Endothelial cell of umbilical vein (primary cell): ENCODE measurements around the gene NATD1. TPM values are rescaled to one million over a fixed set of nuclear protein-coding genes. Genes with fewer than 3 reads are reported as not detected.

Experiments
- BruUV-seq: library from RNA; stranded (reverse); fragments of 400-500 nt; replicated peaks from 2 replicates; lab custom pipeline; 2021; lab: Mats Ljungman, UMichigan
- CTCF ChIA-PET: fragments of 300-600, 350-600 bp; sonication (Branson Sonifier 250); formaldehyde crosslinking; loops from one replicate; lab custom pipeline; 2021; ENCODE audit warnings: antibody characterized with exemption, inconsistent platforms; lab: Charles Lee
- POLR2A ChIA-PET: fragments of 300-600, 350-600 bp; sonication (Branson Sonifier 250); formaldehyde crosslinking; loops from one replicate; lab custom pipeline; 2021; ENCODE audit warnings: antibody characterized with exemption, inconsistent platforms; lab: Charles Lee
- DNase-seq: peaks from one replicate; pipeline ENCODE4 v3.0.0-alpha.2; 2011; ENCODE audit warnings: low read depth, low spot score
- FAIRE-seq: peaks from 2 replicates; lab custom pipeline; 2011; peaks lifted over from hg19 to GRCh38; lab: Jason Lieb, UNC
- H2AFZ ChIP-seq: 2 replicates; pipeline ENCODE4 v1.6.0; 2012; ENCODE audit warnings: low read depth, low read length, control low read depth, inconsistent platforms
- H3K27ac ChIP-seq: 2 replicates; pipeline ENCODE4 v1.5.1; 2011; ENCODE audit warnings: low read depth, mild to moderate bottlenecking, control low read depth, low read length, moderate library complexity; ENCODE audit not compliant: insufficient read depth
- H3K27me3 ChIP-seq, 2 experiments: 2 replicates each; pipeline versions ENCODE4 v1.6.0 to v1.6.1; 2011; ENCODE audit warnings: low read length in 2 of 2, mixed read lengths in 1 of 2; ENCODE audit not compliant: control insufficient read depth in 2 of 2, insufficient read depth in 2 of 2
- H3K36me3 ChIP-seq, 2 experiments: 2 replicates in 1 of 2; 3 replicates in 1 of 2; pipeline ENCODE4 v1.5.1; 2011; ENCODE audit warnings: low read length in 2 of 2, mild to moderate bottlenecking in 1 of 2, moderate library complexity in 1 of 2; ENCODE audit not compliant: control insufficient read depth in 2 of 2, insufficient read depth in 2 of 2; ENCODE audit errors: extremely low read depth in 1 of 2
- H3K4me1 ChIP-seq: 3 replicates; pipeline ENCODE4 v1.5.1; 2011; ENCODE audit warnings: mild to moderate bottlenecking, low read length; ENCODE audit not compliant: control insufficient read depth, insufficient read depth; ENCODE audit errors: extremely low read depth
- H3K4me2 ChIP-seq: 2 replicates; pipeline ENCODE4 v1.6.1; 2011; ENCODE audit warnings: low read length, control low read depth, mixed read lengths; ENCODE audit not compliant: insufficient read depth
- H3K4me3 ChIP-seq, 3 experiments: fragments of 200-600 bp in 1 of 3; sonication (generic), shearing (Covaris generic) in 1 of 3; replicated peaks in 1 of 3; 2 replicates each; pipeline ENCODE4 v1.5.1; 2011 to 2016; ENCODE audit warnings: control low read depth in 3 of 3, low read length in 3 of 3, mild to moderate bottlenecking in 2 of 3, inconsistent platforms in 1 of 3, low read depth in 1 of 3, moderate library complexity in 1 of 3; ENCODE audit not compliant: insufficient read depth in 1 of 3
- H3K79me2 ChIP-seq: 2 replicates; pipeline ENCODE4 v1.6.0; 2012; ENCODE audit warnings: low read length, inconsistent platforms; ENCODE audit not compliant: control insufficient read depth, insufficient read depth
- H3K9ac ChIP-seq: replicated peaks from 2 replicates; pipeline ENCODE3; 2011; ENCODE audit warnings: low read length, control low read depth; ENCODE audit not compliant: insufficient read depth; ENCODE audit errors: extremely low read depth
- H3K9me1 ChIP-seq: replicated peaks from 3 replicates; pipeline ENCODE4 v1.6.0; 2011; ENCODE audit warnings: mild to moderate bottlenecking, low read length; ENCODE audit not compliant: control insufficient read depth, insufficient read depth; ENCODE audit errors: extremely low read depth
- H3K9me3 ChIP-seq: replicated peaks from 2 replicates; pipeline ENCODE4 v1.5.1; 2012; ENCODE audit warnings: low read length, inconsistent platforms; ENCODE audit not compliant: control insufficient read depth, insufficient read depth
- H4K20me1 ChIP-seq: replicated peaks from 2 replicates; pipeline ENCODE3; 2011; ENCODE audit warnings: mild to moderate bottlenecking, low read length; ENCODE audit not compliant: control insufficient read depth, insufficient read depth; ENCODE audit errors: extremely low read depth
- CTCF ChIP-seq, 2 donors: IDR thresholded peaks; 1 replicate in 1 of 2; 2 replicates in 1 of 2; pipeline ENCODE4 v1.5.1; 2011; ENCODE audit warnings: low read length in 2 of 2, mild to moderate bottlenecking in 2 of 2, moderate library complexity in 2 of 2, control low read depth in 1 of 2, inconsistent platforms in 1 of 2, low read depth in 1 of 2; ENCODE audit not compliant: insufficient read depth in 1 of 2; ENCODE audit errors: extremely low read depth in 1 of 2
- EZH2 ChIP-seq: IDR thresholded peaks from 2 replicates; pipeline ENCODE4 v1.6.1; 2012; ENCODE audit warnings: borderline replicate concordance, low read depth, mild to moderate bottlenecking, moderate library complexity, low read length, inconsistent platforms; ENCODE audit not compliant: severe bottlenecking
- FOS ChIP-seq: IDR thresholded peaks from 2 replicates; pipeline ENCODE4 v1.6.1; 2011; ENCODE audit warnings: mild to moderate bottlenecking, low read length, moderate library complexity, borderline replicate concordance; ENCODE audit not compliant: insufficient read depth
- GATA2 ChIP-seq: IDR thresholded peaks from 2 replicates; pipeline ENCODE4 v1.7.0; 2011; ENCODE audit warnings: low read depth, mild to moderate bottlenecking, moderate library complexity, mixed read lengths, low read length; ENCODE audit not compliant: insufficient read length, insufficient read depth
- JUN ChIP-seq: IDR thresholded peaks from 2 replicates; pipeline ENCODE4 v1.6.1; 2011; ENCODE audit warnings: borderline replicate concordance, low read depth; ENCODE audit not compliant: insufficient read length, insufficient read depth
- MAX ChIP-seq: IDR thresholded peaks from 2 replicates; pipeline ENCODE4 v1.6.1; 2011; ENCODE audit not compliant: insufficient read depth, insufficient read length
- MYC ChIP-seq: IDR thresholded peaks from one replicate; pipeline ENCODE4 v1.6.1; 2011; ENCODE audit warnings: mild to moderate bottlenecking, low read depth, low read length
- POLR2A ChIP-seq: IDR thresholded peaks from 2 replicates; pipeline ENCODE4 v1.6.1; 2012; ENCODE audit warnings: low read depth, mild to moderate bottlenecking, control low read depth, low read length
- POLR2AphosphoS5 ChIP-seq: IDR thresholded peaks from 2 replicates; pipeline ENCODE4 v1.6.1; 2012; ENCODE audit warnings: low read depth, mild to moderate bottlenecking, control low read depth, low read length, moderate library complexity; ENCODE audit not compliant: insufficient read depth
- dilution Hi-C: fragments of 300-500 bp; cut with MboI; formaldehyde crosslinking; loops from one replicate; pipeline ENCODE4 v1.15.0; 2019; ENCODE audit warnings: low sequenced_read_pairs; ENCODE audit not compliant: extremely low pct_ligation_motif_present
- intact Hi-C: fragments of 100-400 bp; cut with micrococcal nuclease; formaldehyde crosslinking; loops from one replicate; pipeline ENCODE4 v1.10.0; 2022
- polyA plus RNA-seq, 4 experiments: library from polyadenylated mRNA; depleted of rRNA in 3 of 4; stranded (reverse) in 3 of 4; unstranded in 1 of 4; fragments of >200 nt; gene quantifications; 2 replicates each; pipeline versions ENCODE4 v1.2.1 to v1.2.3, GENCODE V29; 2011 to 2012; ENCODE audit warnings: missing spikeins in 1 of 4
- total RNA-seq: library from RNA; stranded (reverse); gene quantifications from 2 replicates; pipeline ENCODE4 v1.2.3, GENCODE V29; 2021

Gene NATD1
- total and polyA plus RNA-seq, 2 donors (not counting 3 experiments of a cell fraction or from before 2014, with no cell fraction given): 7.0 to 7.2 TPM

- no TSS peak for BruUV-seq
- intact Hi-C loops: no loop called here
- no peaks in the 10 kb centered on the region for H3K36me3 ChIP-seq
- H4K20me1 ChIP-seq: no peaks in the 10 kb centered on the region
- H3K9me1 ChIP-seq: no peaks in the 10 kb centered on the region
- peaks cover 62% of the 10 kb centered on the region for H3K79me2 ChIP-seq
- CTCF ChIA-PET: interaction anchor here (3.1 kb wide), 1 partner anchor 167 kb away, joined by 17 read pairs; no protein-coding TSS in a partner anchor
- no peak overlapping the region for H3K4me2 ChIP-seq
- H3K4me1 ChIP-seq: peaks cover 34% of the 10 kb centered on the region
- FAIRE-seq: no peak
- no peak overlapping the region for H3K9ac ChIP-seq
- no peak for DNase-seq
- no peak for TF ChIP-seq MAX
- no peak for TF ChIP-seq POLR2A
- no peak for TF ChIP-seq EZH2
- TF ChIP-seq POLR2AphosphoS5: no peak
- no peak for TF ChIP-seq JUN
- no peak for TF ChIP-seq CTCF (IDR thresholded peaks at IDR 0.05; ENCODE audit: extremely low read depth in 1 of 2, insufficient read depth in 1 of 2, low read depth in 1 of 2, low read length in 2 of 2)
- TF ChIP-seq FOS: no peak
- no peak for TF ChIP-seq MYC
- TF ChIP-seq GATA2: no peak
- dilution Hi-C loops: no loop called here
- POLR2A ChIA-PET: no interaction called here
- no peaks in the 10 kb centered on the region for H3K9me3 ChIP-seq
- no peak overlapping the region for H3K4me3 ChIP-seq
- H3K27ac ChIP-seq: no peak overlapping the region
- H3K27me3 ChIP-seq: no peaks in the 10 kb centered on the region
- H2AFZ ChIP-seq: no peak overlapping the region
Observed at GRCh38 chr17:21289175-21289901, 36.1 kb upstream of the NATD1 start.
